Loucy (cell line): ENCODE results near the gene ZBTB32.

Experiments
- H2AFZ ChIP-seq: fragments of 200-600 bp; sonication (generic); 2 replicates; pipeline ENCODE4 v1.6.0; 2016; ENCODE audit warnings: antibody characterized with exemption, mild to moderate bottlenecking, low read length, moderate library complexity
- H3F3A ChIP-seq: fragments of 200-600 bp; 2 replicates; pipeline ENCODE4 v1.6.0; 2016; ENCODE audit warnings: antibody characterized with exemption, low read depth, mild to moderate bottlenecking
- H3K27me3 ChIP-seq: fragments of 200-600 bp; sonication (generic); 2 replicates; pipeline ENCODE4 v1.6.1; 2014; ENCODE audit warnings: low read length, mild to moderate bottlenecking; ENCODE audit not compliant: insufficient read depth, poor library complexity, severe bottlenecking
- H3K36me3 ChIP-seq: fragments of 200-600 bp; sonication (generic); 2 replicates; pipeline ENCODE4 v1.6.1; 2016; ENCODE audit warnings: low read length; ENCODE audit not compliant: insufficient read depth
- H3K4me1 ChIP-seq: fragments of 200-600 bp; sonication (generic); 2 replicates; pipeline ENCODE4 v1.5.1; 2014; ENCODE audit warnings: low read length, mild to moderate bottlenecking; ENCODE audit not compliant: insufficient read depth, poor library complexity, severe bottlenecking
- H3K4me2 ChIP-seq: fragments of 200-600 bp; sonication (generic); 2 replicates; pipeline ENCODE4 v1.6.0; 2014; ENCODE audit warnings: antibody characterized with exemption, low read length, low read depth, mild to moderate bottlenecking; ENCODE audit not compliant: poor library complexity, severe bottlenecking
- H3K4me3 ChIP-seq: fragments of 200-600 bp; sonication (generic); 2 replicates; pipeline ENCODE4 v1.5.1; 2014; ENCODE audit warnings: low read length, mild to moderate bottlenecking, mixed read lengths; ENCODE audit not compliant: poor library complexity, severe bottlenecking
- H3K79me2 ChIP-seq: fragments of 200-600 bp; sonication (generic); 2 replicates; pipeline ENCODE4 v1.6.1; 2014; ENCODE audit warnings: low read length; ENCODE audit not compliant: insufficient read depth
- H3K9ac ChIP-seq: fragments of 200-600 bp; sonication (generic); 2 replicates; pipeline ENCODE4 v1.6.0; 2014; ENCODE audit warnings: mild to moderate bottlenecking, low read depth, low read length, moderate library complexity; ENCODE audit not compliant: poor library complexity, severe bottlenecking
- H3K9me2 ChIP-seq: fragments of 200-600 bp; sonication (generic); replicated peaks from 2 replicates; pipeline ENCODE4 v1.6.1; 2016; ENCODE audit warnings: low read depth, low read length, mixed read lengths
- H3K9me3 ChIP-seq: fragments of 200-600 bp; sonication (generic); 2 replicates; pipeline ENCODE4 v1.6.1; 2014; ENCODE audit warnings: mild to moderate bottlenecking, antibody characterized with exemption, low read length, low read depth; ENCODE audit not compliant: insufficient read depth
- H4K20me1 ChIP-seq: fragments of 200-600 bp; sonication (generic); 2 replicates; pipeline ENCODE4 v1.6.0; 2014; ENCODE audit warnings: antibody characterized with exemption, low read length, mild to moderate bottlenecking; ENCODE audit not compliant: insufficient read depth, poor library complexity, severe bottlenecking
- EZH2phosphoT487 ChIP-seq: fragments of 200-600 bp; IDR thresholded peaks from 2 replicates; pipeline ENCODE4 v1.6.1; 2018; ENCODE audit warnings: antibody characterized with exemption, mild to moderate bottlenecking, moderate library complexity, borderline replicate concordance
- TF ChIP-seq, protein P1 (sequence below): fragments of 200-600 bp; sonication (generic); conservative IDR thresholded peaks from 2 replicates; pipeline ENCODE4 v1.5.1; 2014; ENCODE audit warnings: mild to moderate bottlenecking, antibody characterized with exemption, low read length

Gene ZBTB32

DNA sequence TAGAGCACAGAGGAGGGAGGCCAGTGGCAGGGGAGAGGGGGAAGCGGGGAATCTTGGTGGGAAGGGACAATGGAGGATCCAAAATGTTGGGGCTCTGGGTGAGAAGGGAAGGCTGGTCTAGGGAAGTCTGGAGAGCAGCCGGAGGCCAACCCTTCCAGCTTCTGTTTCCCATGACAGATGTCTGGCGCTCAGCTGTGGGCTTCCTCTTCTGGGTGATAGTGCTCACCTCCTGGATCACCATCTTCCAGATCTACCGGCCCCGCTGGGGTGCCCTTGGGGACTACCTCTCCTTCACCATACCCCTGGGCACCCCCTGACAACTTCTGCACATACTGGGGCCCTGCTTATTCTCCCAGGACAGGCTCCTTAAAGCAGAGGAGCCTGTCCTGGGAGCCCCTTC lies 42.2 kb downstream of the ZBTB32 start:
- peak overlapping the region; percentile 93 for H3K4me2 ChIP-seq
- no peaks in the 10 kb centered on the region for H3K27me3 ChIP-seq
- H3K4me3 ChIP-seq, result peak overlapping the region; percentile 85
- peak overlapping the region; percentile 86 for H3K9ac ChIP-seq
- no peaks in the 10 kb centered on the region for H3K9me2 ChIP-seq
- H3F3A ChIP-seq, result no peaks in the 10 kb centered on the region
- peaks cover 30% of the 10 kb centered on the region for H3K4me1 ChIP-seq
- H2AFZ ChIP-seq, result no peak overlapping the region
- H4K20me1 ChIP-seq, result no peaks in the 10 kb centered on the region
- H3K9me3 ChIP-seq, result no peaks in the 10 kb centered on the region
- TF ChIP-seq, protein P1, sequence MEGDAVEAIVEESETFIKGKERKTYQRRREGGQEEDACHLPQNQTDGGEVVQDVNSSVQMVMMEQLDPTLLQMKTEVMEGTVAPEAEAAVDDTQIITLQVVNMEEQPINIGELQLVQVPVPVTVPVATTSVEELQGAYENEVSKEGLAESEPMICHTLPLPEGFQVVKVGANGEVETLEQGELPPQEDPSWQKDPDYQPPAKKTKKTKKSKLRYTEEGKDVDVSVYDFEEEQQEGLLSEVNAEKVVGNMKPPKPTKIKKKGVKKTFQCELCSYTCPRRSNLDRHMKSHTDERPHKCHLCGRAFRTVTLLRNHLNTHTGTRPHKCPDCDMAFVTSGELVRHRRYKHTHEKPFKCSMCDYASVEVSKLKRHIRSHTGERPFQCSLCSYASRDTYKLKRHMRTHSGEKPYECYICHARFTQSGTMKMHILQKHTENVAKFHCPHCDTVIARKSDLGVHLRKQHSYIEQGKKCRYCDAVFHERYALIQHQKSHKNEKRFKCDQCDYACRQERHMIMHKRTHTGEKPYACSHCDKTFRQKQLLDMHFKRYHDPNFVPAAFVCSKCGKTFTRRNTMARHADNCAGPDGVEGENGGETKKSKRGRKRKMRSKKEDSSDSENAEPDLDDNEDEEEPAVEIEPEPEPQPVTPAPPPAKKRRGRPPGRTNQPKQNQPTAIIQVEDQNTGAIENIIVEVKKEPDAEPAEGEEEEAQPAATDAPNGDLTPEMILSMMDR, result no peak
- no peak for TF ChIP-seq EZH2phosphoT487
- H3K79me2 ChIP-seq, result peaks cover 22% of the 10 kb centered on the region
- no peaks in the 10 kb centered on the region for H3K36me3 ChIP-seq

DNA sequence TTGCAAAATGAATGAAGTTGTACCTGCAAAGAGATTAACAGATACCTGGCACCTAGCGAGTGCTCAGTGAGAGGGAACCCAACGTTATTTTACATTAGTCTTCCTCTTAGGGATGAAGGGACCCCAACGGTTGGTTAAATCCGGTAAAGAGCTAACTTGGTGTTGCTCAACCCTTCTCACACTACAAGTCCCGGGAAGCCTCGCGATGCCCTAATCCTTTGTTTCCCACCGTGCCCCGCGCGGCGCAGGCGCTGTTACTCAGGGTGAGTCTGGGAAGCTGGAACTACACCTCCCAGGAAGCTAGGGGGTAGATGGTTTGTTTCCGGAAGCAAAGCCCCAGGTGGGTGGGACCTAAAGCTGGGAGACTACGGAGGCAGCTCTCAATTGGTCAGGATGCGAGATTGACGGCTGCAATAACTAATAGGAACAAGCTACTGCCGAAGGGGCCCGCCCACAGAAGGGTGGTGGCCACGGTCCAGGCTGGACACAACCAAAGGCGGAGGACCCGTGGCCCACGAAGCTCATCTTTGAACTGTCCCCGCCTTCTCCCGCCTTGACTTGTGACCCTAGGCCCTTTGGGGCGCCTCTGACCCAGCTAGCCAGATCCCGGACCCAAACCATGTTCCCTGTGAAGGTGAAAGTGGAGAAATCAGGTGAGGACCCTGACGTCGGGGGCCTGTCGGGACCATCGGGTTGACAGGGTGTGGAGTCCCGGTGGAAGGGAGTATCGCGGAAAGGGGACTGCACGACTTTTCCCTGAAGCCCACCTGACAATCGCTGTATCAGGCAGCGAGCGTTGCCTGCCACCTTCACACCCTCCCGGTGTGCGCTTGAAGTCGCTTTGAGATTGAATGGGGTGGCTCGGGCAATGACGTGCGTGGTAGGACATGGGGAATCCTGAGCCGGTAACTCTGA lies 44.0 kb downstream of the ZBTB32 start, which contains the start of gene LIN37:
Gene LIN37 (plus strand): TSS at position 471 of the 915 bp plus-strand sequence. CDS start 149 bp downstream, at position 620.
- no peaks in the 10 kb centered on the region for H4K20me1 ChIP-seq
- peaks cover 22% of the 10 kb centered on the region for H3K79me2 ChIP-seq
- no peak for TF ChIP-seq EZH2phosphoT487
- TF ChIP-seq, protein P1, result no peak
- no peaks in the 10 kb centered on the region for H3F3A ChIP-seq
- H3K4me3 ChIP-seq, result peak within 1 kb of the TSS; percentile 83
- H3K9ac ChIP-seq, result peak within 1 kb of the TSS; percentile 77
- H2AFZ ChIP-seq, result peak within 1 kb of the TSS; percentile 89
- H3K27me3 ChIP-seq, result no peaks in the 10 kb centered on the region
- H3K9me2 ChIP-seq, result no peaks in the 10 kb centered on the region
- peak within 1 kb of the TSS; percentile 78 for H3K4me2 ChIP-seq
- no peaks in the 10 kb centered on the region for H3K9me3 ChIP-seq
- peaks cover 23% of the 10 kb centered on the region for H3K4me1 ChIP-seq
- H3K36me3 ChIP-seq, result no peaks in the 10 kb centered on the region

DNA sequence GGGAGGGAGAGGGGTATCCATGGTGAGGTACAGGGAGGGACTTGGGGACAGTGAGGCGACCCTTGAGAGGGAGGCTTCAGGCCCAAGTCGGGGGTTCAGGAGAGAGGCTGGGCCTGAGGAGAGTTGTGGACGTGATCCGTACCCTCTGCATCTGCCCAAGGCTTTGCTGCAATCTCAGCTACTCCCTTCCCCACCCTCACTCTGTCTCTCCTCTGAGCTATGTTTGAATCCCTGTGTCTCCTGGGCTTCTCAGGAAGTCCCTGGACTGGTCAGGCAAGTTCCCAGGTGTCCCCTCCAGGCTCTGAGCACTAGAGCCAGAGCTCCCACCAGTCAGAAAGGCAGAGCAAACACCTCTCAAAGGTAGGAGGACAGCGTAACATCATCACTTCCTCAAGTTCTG lies 45.8 kb downstream of the ZBTB32 start:
- H3K36me3 ChIP-seq, result no peaks in the 10 kb centered on the region; the same call in 1 of the 2 replicates
- no peaks in the 10 kb centered on the region for H3K9me2 ChIP-seq
- H4K20me1 ChIP-seq, result no peaks in the 10 kb centered on the region
- no peak overlapping the region for H2AFZ ChIP-seq
- no peaks in the 10 kb centered on the region for H3F3A ChIP-seq
- H3K4me1 ChIP-seq, result peaks cover 23% of the 10 kb centered on the region
- peak overlapping the region; percentile 78 for H3K4me2 ChIP-seq
- peak overlapping the region; percentile 16 for H3K4me3 ChIP-seq
- H3K9ac ChIP-seq, result no peak overlapping the region
- no peaks in the 10 kb centered on the region for H3K27me3 ChIP-seq
- TF ChIP-seq, protein P1, result no peak
- no peak for TF ChIP-seq EZH2phosphoT487
- H3K79me2 ChIP-seq, result peaks cover 22% of the 10 kb centered on the region
- no peaks in the 10 kb centered on the region for H3K9me3 ChIP-seq
